GM23248 (cell line): Measurements from ENCODE around the gene AMER1. TPM values are rescaled to one million over a fixed set of nuclear protein-coding genes. Genes with fewer than 3 reads are reported as not detected.
"Not testable (repeated sequence)": the region's sequence is repeated elsewhere in the genome, so short reads cannot be mapped to it uniquely, and the experiment has no call there.

Experiments used
- DNase-seq: peaks from one replicate; pipeline ENCODE4 v3.0.0-alpha.2; 2015
- H2AFZ ChIP-seq: fragments of 200-600 bp; sonication (generic); 2 replicates; pipeline ENCODE4 v1.6.1; 2016; ENCODE audit warnings: antibody characterized with exemption
- H3F3A ChIP-seq: fragments of 200-600 bp; sonication (generic); 2 replicates; pipeline ENCODE4 v1.6.1; 2016; ENCODE audit warnings: mild to moderate bottlenecking, antibody characterized with exemption, mixed run types; ENCODE audit not compliant: insufficient read depth
- H3K27ac ChIP-seq: fragments of 200-600 bp; sonication (generic); 2 replicates; pipeline ENCODE4 v1.5.1; 2016; ENCODE audit warnings: mild to moderate bottlenecking
- H3K27me3 ChIP-seq: fragments of 200-600 bp; sonication (generic); replicated peaks from 2 replicates; pipeline ENCODE4 v1.6.1; 2016; ENCODE audit warnings: mild to moderate bottlenecking; ENCODE audit not compliant: insufficient read depth
- H3K36me3 ChIP-seq: fragments of 200-600 bp; sonication (generic); 2 replicates; pipeline ENCODE4 v1.6.1; 2016; ENCODE audit warnings: low read depth, mild to moderate bottlenecking
- H3K4me1 ChIP-seq: fragments of 200-600 bp; sonication (generic); 2 replicates; pipeline ENCODE4 v1.6.1; 2016; ENCODE audit warnings: mild to moderate bottlenecking; ENCODE audit not compliant: insufficient read depth
- H3K4me2 ChIP-seq: fragments of 200-600 bp; sonication (generic); one replicate; pipeline ENCODE4 v1.6.1; 2016; ENCODE audit warnings: mild to moderate bottlenecking; ENCODE audit not compliant: unreplicated experiment
- H3K4me3 ChIP-seq: fragments of 200-600 bp; sonication (generic); 2 replicates; pipeline ENCODE4 v1.5.1; 2016; ENCODE audit warnings: mild to moderate bottlenecking
- H3K79me2 ChIP-seq: fragments of 200-600 bp; sonication (generic); 2 replicates; pipeline ENCODE4 v1.6.1; 2016; ENCODE audit warnings: mild to moderate bottlenecking; ENCODE audit not compliant: insufficient read depth
- H3K9ac ChIP-seq: fragments of 200-600 bp; sonication (generic); 2 replicates; pipeline ENCODE4 v1.6.1; 2016; ENCODE audit warnings: mild to moderate bottlenecking
- H3K9me2 ChIP-seq: fragments of 200-600 bp; sonication (generic); 2 replicates; pipeline ENCODE4 v1.6.1; 2016; ENCODE audit warnings: mixed run types, mild to moderate bottlenecking, moderate library complexity; ENCODE audit not compliant: insufficient read depth
- H3K9me3 ChIP-seq: fragments of 200-600 bp; sonication (generic); one replicate; pipeline ENCODE4 v1.6.1; 2017; ENCODE audit warnings: low read depth
- H4K20me1 ChIP-seq: fragments of 200-600 bp; sonication (generic); 2 replicates; pipeline ENCODE4 v1.6.0; 2016; ENCODE audit not compliant: insufficient read depth
- EZH2 ChIP-seq: fragments of 200-600 bp; sonication (generic); IDR thresholded peaks from 2 replicates; pipeline ENCODE4 v1.6.1; 2018; ENCODE audit warnings: antibody characterized with exemption, mild to moderate bottlenecking; ENCODE audit not compliant: insufficient read depth, poor library complexity, severe bottlenecking
- EZH2phosphoT487 ChIP-seq: fragments of 200-600 bp; sonication (generic); IDR thresholded peaks from 2 replicates; pipeline ENCODE4 v1.6.1; 2018; ENCODE audit warnings: antibody characterized with exemption, moderate library complexity, mild to moderate bottlenecking, low read depth; ENCODE audit not compliant: insufficient read depth
- WGBS, 2 experiments: methylation state at CpG; one replicate each; pipeline ENCODE4 v1.1.6; 2015 to 2017; ENCODE audit warnings: low lambda C conversion rate in 2 of 2, low coverage in 1 of 2; ENCODE audit errors: missing lambda C conversion rate in 2 of 2; 5-methylcytosine and 5-hydroxymethylcytosine counted together
- in situ Hi-C: fragments of 300-500 bp; cut with MboI; formaldehyde crosslinking; loops from 2 replicates; pipeline ENCODE4 v1.15.0; 2020
- polyA plus RNA-seq: library from polyadenylated mRNA; unstranded; fragments of >200 nt; fragmentation: Nextera tagmentation; extraction: Ambion mirVana; gene quantifications from 2 replicates; pipeline ENCODE4 v1.2.1, GENCODE V29; 2016
- total RNA-seq: library from RNA; depleted of rRNA; stranded (reverse); fragments of >200 nt; shearing (Covaris generic); gene quantifications from 2 replicates; pipeline ENCODE4 v1.2.3, GENCODE V29; 2014; rRNA removed

The AMER1 gene
- total RNA-seq: 1.9 and 2.3 TPM in 2 replicates
- 0.05 and 0.11 TPM in 2 replicates for polyA plus RNA-seq

DNA sequence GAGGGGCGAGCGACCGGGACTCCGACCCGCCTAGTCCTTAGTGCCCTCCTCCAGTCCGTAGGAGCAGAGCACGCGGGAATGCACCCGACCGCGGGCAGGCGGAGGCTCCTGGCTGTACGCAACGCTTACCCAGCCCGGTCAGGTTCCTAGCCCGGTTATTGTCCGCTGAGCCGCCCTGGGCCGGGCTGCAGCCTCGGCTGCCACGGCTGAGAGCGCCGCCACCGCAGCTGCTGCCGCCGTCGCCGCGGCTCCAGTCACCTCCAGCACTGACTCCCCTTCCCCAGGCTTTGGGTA, at the start of gene AMER1:
TSS of gene AMER1 (minus strand) at position 268 of the 294 bp plus-strand sequence. CDS start 12,422 bp downstream, outside the sequence.
- no peaks in the 10 kb centered on the region for H3F3A ChIP-seq
- no peaks in the 10 kb centered on the region for H3K36me3 ChIP-seq
- H3K9me3 ChIP-seq: no peaks in the 10 kb centered on the region
- H3K79me2 ChIP-seq: no peaks in the 10 kb centered on the region
- peak within 1 kb of the TSS; percentile 96 for H3K4me3 ChIP-seq
- H3K4me2 ChIP-seq: peak within 1 kb of the TSS; percentile 93
- H3K27ac ChIP-seq: peak within 1 kb of the TSS; percentile 88
- H3K27me3 ChIP-seq: no peaks in the 10 kb centered on the region
- 0% methylated on average over 15 of the region's 29 CpGs; no CpG with 5 or more reads in 1 of the 2 experiments for WGBS, 2 experiments
- peak within 1 kb of the TSS; percentile 95 for H2AFZ ChIP-seq
- peaks cover 18% of the 10 kb centered on the region for H3K4me1 ChIP-seq
- in situ Hi-C loops: no loop called here
- DNase-seq: peak; percentile 76
- H4K20me1 ChIP-seq: no peaks in the 10 kb centered on the region
- TF ChIP-seq EZH2 (no peak), EZH2phosphoT487 (no peak)
- peak within 1 kb of the TSS; percentile 95 for H3K9ac ChIP-seq
- H3K9me2 ChIP-seq: no peaks in the 10 kb centered on the region

DNA sequence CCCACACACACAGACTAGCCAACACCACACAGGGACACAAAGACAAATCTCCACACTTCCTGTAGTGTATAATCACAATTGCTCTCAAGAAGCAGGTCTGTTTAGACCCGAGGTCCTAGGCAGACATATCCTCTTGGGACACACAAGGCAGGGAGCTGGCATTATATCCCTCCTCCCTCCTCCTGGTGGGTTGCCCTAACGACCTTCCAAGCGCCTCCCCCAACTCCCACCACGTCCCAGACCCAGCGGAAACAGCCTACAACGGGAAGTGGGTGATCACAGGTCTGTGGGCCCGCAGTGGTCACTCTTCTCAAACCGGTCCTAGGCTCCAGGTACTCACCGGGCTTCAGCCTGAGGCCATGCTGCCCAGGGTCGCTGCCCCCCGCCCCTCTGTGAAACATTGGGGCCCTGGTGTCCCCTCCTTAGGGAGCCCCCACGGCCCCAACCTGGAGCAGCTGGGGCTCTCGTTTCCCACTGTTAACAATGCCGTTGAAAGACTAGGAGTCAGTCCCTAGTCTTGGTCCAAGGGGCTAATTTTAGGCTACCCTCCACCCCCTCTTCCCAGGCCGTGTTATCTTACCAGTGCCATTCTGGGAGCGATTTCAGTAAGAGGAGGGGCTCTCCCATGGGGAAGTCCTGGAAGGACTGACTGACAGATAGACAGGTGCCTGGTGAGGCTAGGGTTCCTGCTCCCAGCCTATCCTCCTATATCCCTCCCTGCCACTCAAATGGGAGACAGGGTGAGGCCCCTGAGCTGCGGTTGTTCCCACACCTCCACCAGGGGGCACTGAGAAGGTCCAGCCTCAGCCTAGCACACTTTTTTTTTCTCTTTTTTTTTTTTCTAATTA, 24.8 kb upstream of the AMER1 start, which contains the start of gene ASB12:
TSS of gene ASB12 (minus strand) at position 485 of the 848 bp plus-strand sequence. CDS start 4,957 bp downstream, outside the sequence.
- Histone ChIP-seq H2AFZ (no peak within 1 kb of the TSS), H3K9me3 (no peaks in the 10 kb centered on the region), H3K4me3 (no peak within 1 kb of the TSS), H3K27me3 (no peaks in the 10 kb centered on the region), H3K4me1 (no peaks in the 10 kb centered on the region), H3K27ac (no peak within 1 kb of the TSS), H3K4me2 (no peak within 1 kb of the TSS), H3K79me2 (no peaks in the 10 kb centered on the region), H3K36me3 (no peaks in the 10 kb centered on the region), H4K20me1 (no peaks in the 10 kb centered on the region), H3K9ac (no peak within 1 kb of the TSS), H3F3A (no peaks in the 10 kb centered on the region), H3K9me2 (no peaks in the 10 kb centered on the region)
- WGBS, 2 experiments: 35 to 45% methylated on average over 7 to 11 of the region's 17 CpGs
- in situ Hi-C loops: no loop called here
- DNase-seq: no peak
- no peak for TF ChIP-seq EZH2
- TF ChIP-seq EZH2phosphoT487: no peak

DNA sequence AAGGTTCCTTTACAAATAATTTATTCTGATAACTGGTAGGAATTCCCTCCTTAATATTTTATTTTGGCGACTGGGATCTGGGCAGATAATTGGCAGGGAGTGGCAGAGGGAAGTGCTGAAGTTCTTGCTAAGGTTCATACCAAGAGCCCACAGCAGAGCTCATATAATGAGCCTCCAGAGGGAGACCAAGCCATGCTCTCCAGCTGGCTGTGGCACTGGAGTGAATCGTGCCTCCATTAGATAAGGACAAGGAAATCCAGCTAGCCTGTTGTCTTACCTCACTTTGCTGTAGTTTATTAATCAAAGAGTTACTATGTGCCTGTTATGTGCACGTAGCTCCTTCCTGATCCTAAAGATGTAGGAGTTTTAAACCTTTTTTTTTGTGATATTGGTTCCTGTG, 23.6 kb upstream of the AMER1 start:
- Histone ChIP-seq H3K4me2 (no peak overlapping the region), H3K9me3 (no peaks in the 10 kb centered on the region), H3K79me2 (no peaks in the 10 kb centered on the region), H3K9ac (no peak overlapping the region), H3K36me3 (no peaks in the 10 kb centered on the region), H3K27me3 (no peaks in the 10 kb centered on the region), H3F3A (no peaks in the 10 kb centered on the region), H3K4me1 (no peaks in the 10 kb centered on the region), H2AFZ (no peak overlapping the region), H3K4me3 (no peak overlapping the region), H4K20me1 (no peaks in the 10 kb centered on the region), H3K27ac (no peak overlapping the region), H3K9me2 (no peaks in the 10 kb centered on the region)
- WGBS, 2 experiments: 0 to 2% methylated on average over 3 of the region's 3 CpGs
- TF ChIP-seq EZH2phosphoT487 (no peak), EZH2 (no peak)
- DNase-seq: no peak
- in situ Hi-C loops: no loop called here

DNA sequence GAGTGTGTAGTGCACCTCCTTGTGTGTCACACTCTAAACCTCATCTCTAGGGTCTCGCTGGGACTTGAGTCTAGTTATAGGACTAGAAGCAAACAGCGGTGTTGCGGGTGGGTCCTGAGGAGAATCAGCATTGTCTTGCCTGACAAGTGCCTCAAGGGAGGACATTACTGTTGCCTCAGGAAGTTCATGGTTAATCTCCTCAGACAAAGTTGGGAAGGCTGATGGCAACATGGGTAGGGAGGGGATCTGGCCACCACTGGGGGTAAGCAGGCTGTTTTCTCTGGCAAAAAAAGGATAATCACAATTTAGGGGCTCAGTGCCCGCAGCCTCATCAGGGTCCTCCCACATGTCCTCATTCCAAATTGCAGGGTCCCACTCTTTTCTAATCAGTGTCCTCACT, 12.5 kb upstream of the AMER1 start:
- Histone ChIP-seq H3K4me3 (no peak overlapping the region), H3K4me1 (no peaks in the 10 kb centered on the region), H3K9me3 (no peaks in the 10 kb centered on the region), H3F3A (no peaks in the 10 kb centered on the region), H4K20me1 (no peaks in the 10 kb centered on the region), H3K36me3 (no peaks in the 10 kb centered on the region), H3K27ac (no peak overlapping the region), H3K79me2 (no peaks in the 10 kb centered on the region), H3K9ac (no peak overlapping the region), H2AFZ (no peak overlapping the region), H3K9me2 (no peaks in the 10 kb centered on the region), H3K4me2 (no peak overlapping the region), H3K27me3 (no peaks in the 10 kb centered on the region)
- no peak for TF ChIP-seq EZH2phosphoT487
- no peak for TF ChIP-seq EZH2
- no peak for DNase-seq
- WGBS, 2 experiments: 48 to 71% methylated on average over 4 of the region's 4 CpGs
- in situ Hi-C loops: no loop called here

DNA sequence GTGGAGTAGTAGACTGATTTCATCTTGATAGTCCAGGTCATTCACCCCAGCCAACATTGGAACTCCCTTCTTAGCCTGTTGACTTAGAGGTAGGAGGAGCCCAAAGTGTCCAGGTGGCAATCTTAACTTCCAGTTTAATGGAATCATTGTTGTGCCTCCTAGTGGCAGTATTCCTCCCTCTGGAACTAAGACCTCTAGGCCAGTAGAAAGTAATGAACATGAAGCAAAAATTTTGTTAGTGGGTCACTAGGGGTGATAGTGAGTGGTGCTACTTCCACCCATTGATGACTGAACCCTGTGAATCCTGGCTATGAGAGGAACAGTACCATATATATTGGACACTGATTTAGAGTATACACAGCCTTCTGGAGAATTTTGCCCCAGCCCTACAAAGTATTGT, 8.5 kb upstream of the AMER1 start:
- H3K79me2 ChIP-seq, H2AFZ ChIP-seq, H3K4me2 ChIP-seq, H3K4me1 ChIP-seq, H3K9me2 ChIP-seq, H3F3A ChIP-seq, H4K20me1 ChIP-seq, H3K9ac ChIP-seq, H3K27me3 ChIP-seq, H3K27ac ChIP-seq, H3K9me3 ChIP-seq, H3K4me3 ChIP-seq, in situ Hi-C loops, H3K36me3 ChIP-seq: not testable (repeated sequence)
- peak; percentile 1 for DNase-seq
